Central memory CD8-positive, alpha-beta T cell (primary cell): ENCODE measurements around the gene AKNAD1.

Experiments
- ATAC-seq: fragments of 150-1000 bp; cut with Tn5 transposase; replicated peaks from 2 replicates; pipeline ENCODE4 v1.10.0; 2022; ENCODE audit warnings: mild to moderate bottlenecking, moderate FRiP score, moderate number of reproducible peaks; ENCODE audit not compliant: poor library complexity, severe bottlenecking; ENCODE audit errors: extremely low read depth
- DNase-seq, 2 donors: peaks; one replicate each; pipeline ENCODE4 v3.0.0; 2021; ENCODE audit warnings: low spot score in 2 of 2
- H3K27ac Mint-ChIP-seq: one replicate; pipeline ENCODE4 v1.8.0; 2022; ENCODE audit warnings: low read depth, mild to moderate bottlenecking, moderate library complexity, mixed read lengths
- H3K27me3 Mint-ChIP-seq: one replicate; pipeline ENCODE4 v1.8.0; 2022; ENCODE audit warnings: mixed read lengths
- H3K36me3 Mint-ChIP-seq: one replicate; pipeline ENCODE4 v1.8.0; 2022; ENCODE audit warnings: mild to moderate bottlenecking, moderate library complexity, mixed read lengths; ENCODE audit not compliant: insufficient read depth
- H3K4me1 Mint-ChIP-seq: one replicate; pipeline ENCODE4 v1.8.0; 2022; ENCODE audit warnings: mixed read lengths
- H3K4me3 Mint-ChIP-seq: one replicate; pipeline ENCODE4 v1.8.0; 2022; ENCODE audit warnings: mild to moderate bottlenecking, moderate library complexity, mixed read lengths
- H3K9me3 Mint-ChIP-seq: one replicate; pipeline ENCODE4 v1.8.0; 2022; ENCODE audit warnings: mixed read lengths

AKNAD1 gene

GRCh38 chr1:108832929-108833328 is 24.0 kb downstream of the AKNAD1 start:
- peaks cover 19% of the 10 kb centered on the region for H3K27me3 Mint-ChIP-seq
- ATAC-seq, result no peak
- no peaks in the 10 kb centered on the region for H3K36me3 Mint-ChIP-seq
- no peak overlapping the region for H3K4me3 Mint-ChIP-seq
- no peaks in the 10 kb centered on the region for H3K4me1 Mint-ChIP-seq
- no peak overlapping the region for H3K27ac Mint-ChIP-seq
- no peak for DNase-seq
- no peaks in the 10 kb centered on the region for H3K9me3 Mint-ChIP-seq

- ATAC-seq, result no peak
Observed at GRCh38 chr1:108831225-108831624, 25.7 kb downstream of the AKNAD1 start.

GRCh38 chr1:108830119-108831008 is 26.5 kb downstream of the AKNAD1 start:
- Mint-ChIP-seq H3K4me3 (no peak overlapping the region), H3K36me3 (no peaks in the 10 kb centered on the region), H3K4me1 (no peaks in the 10 kb centered on the region), H3K27me3 (peaks cover 8% of the 10 kb centered on the region), H3K27ac (no peak overlapping the region), H3K9me3 (no peaks in the 10 kb centered on the region)
- ATAC-seq (no peak), DNase-seq (no peak)

More at GRCh38 chr1:108831225-108831624, 25.7 kb downstream of the AKNAD1 start:
- H3K4me3 Mint-ChIP-seq, result no peak overlapping the region
- H3K27me3 Mint-ChIP-seq, result peaks cover 10% of the 10 kb centered on the region
- no peaks in the 10 kb centered on the region for H3K36me3 Mint-ChIP-seq
- H3K27ac Mint-ChIP-seq, result no peak overlapping the region
- H3K4me1 Mint-ChIP-seq, result no peaks in the 10 kb centered on the region
- H3K9me3 Mint-ChIP-seq, result no peaks in the 10 kb centered on the region
- no peak for DNase-seq

GRCh38 chr1:108829498-108829916 is 27.4 kb downstream of the AKNAD1 start:
- no peaks in the 10 kb centered on the region for H3K27me3 Mint-ChIP-seq
- no peaks in the 10 kb centered on the region for H3K36me3 Mint-ChIP-seq
- H3K9me3 Mint-ChIP-seq, result no peaks in the 10 kb centered on the region
- DNase-seq (no peak), ATAC-seq (no peak)
- no peak overlapping the region for H3K4me3 Mint-ChIP-seq
- H3K27ac Mint-ChIP-seq, result no peak overlapping the region
- no peaks in the 10 kb centered on the region for H3K4me1 Mint-ChIP-seq

GRCh38 chr1:108828074-108828961 is 28.6 kb downstream of the AKNAD1 start:
- H3K27ac Mint-ChIP-seq, result no peak overlapping the region
- DNase-seq (peak; percentile 44 to 60), ATAC-seq (peak; percentile 32)
- no peaks in the 10 kb centered on the region for H3K36me3 Mint-ChIP-seq
- no peaks in the 10 kb centered on the region for H3K9me3 Mint-ChIP-seq
- H3K4me3 Mint-ChIP-seq, result no peak overlapping the region
- no peaks in the 10 kb centered on the region for H3K4me1 Mint-ChIP-seq
- H3K27me3 Mint-ChIP-seq, result no peaks in the 10 kb centered on the region

GRCh38 chr1:108826081-108826635 is 30.7 kb downstream of the AKNAD1 start:
- ATAC-seq (no peak), DNase-seq (no peak)
- no peaks in the 10 kb centered on the region for H3K36me3 Mint-ChIP-seq
- H3K4me3 Mint-ChIP-seq, result no peak overlapping the region
- H3K9me3 Mint-ChIP-seq, result no peaks in the 10 kb centered on the region
- peaks cover 10% of the 10 kb centered on the region for H3K27me3 Mint-ChIP-seq
- H3K4me1 Mint-ChIP-seq, result no peaks in the 10 kb centered on the region
- H3K27ac Mint-ChIP-seq, result no peak overlapping the region

GRCh38 chr1:108824051-108824450 is 32.8 kb downstream of the AKNAD1 start:
- Mint-ChIP-seq H3K4me1 (no peaks in the 10 kb centered on the region), H3K27ac (no peak overlapping the region), H3K36me3 (no peaks in the 10 kb centered on the region), H3K27me3 (peaks cover 23% of the 10 kb centered on the region), H3K4me3 (no peak overlapping the region), H3K9me3 (no peaks in the 10 kb centered on the region)
- DNase-seq (no peak), ATAC-seq (no peak)

GRCh38 chr1:108823632-108824031 is 33.3 kb downstream of the AKNAD1 start:
- ATAC-seq, result no peak
- no peaks in the 10 kb centered on the region for H3K9me3 Mint-ChIP-seq
- peaks cover 24% of the 10 kb centered on the region for H3K27me3 Mint-ChIP-seq
- H3K4me3 Mint-ChIP-seq, result no peak overlapping the region
- no peak overlapping the region for H3K27ac Mint-ChIP-seq
- no peaks in the 10 kb centered on the region for H3K4me1 Mint-ChIP-seq
- no peaks in the 10 kb centered on the region for H3K36me3 Mint-ChIP-seq
- DNase-seq, result no peak

- ATAC-seq, result no peak
Observed at GRCh38 chr1:108819878-108820277, 37.0 kb downstream of the AKNAD1 start.

GRCh38 chr1:108817811-108818210 is 39.1 kb downstream of the AKNAD1 start:
- Mint-ChIP-seq H3K36me3 (no peaks in the 10 kb centered on the region), H3K27me3 (peaks cover 24% of the 10 kb centered on the region), H3K27ac (no peak overlapping the region), H3K9me3 (no peaks in the 10 kb centered on the region), H3K4me1 (no peaks in the 10 kb centered on the region), H3K4me3 (no peak overlapping the region)
- no peak for ATAC-seq
- DNase-seq, result no peak

More at GRCh38 chr1:108819878-108820277, 37.0 kb downstream of the AKNAD1 start:
- Mint-ChIP-seq H3K27me3 (peaks cover 24% of the 10 kb centered on the region), H3K4me3 (no peak overlapping the region), H3K36me3 (no peaks in the 10 kb centered on the region), H3K9me3 (no peaks in the 10 kb centered on the region), H3K4me1 (no peaks in the 10 kb centered on the region), H3K27ac (no peak overlapping the region)
- DNase-seq, result no peak

- H3K9me3 Mint-ChIP-seq, result no peaks in the 10 kb centered on the region
- no peak overlapping the region for H3K27ac Mint-ChIP-seq
- ATAC-seq (no peak), DNase-seq (no peak)
- H3K27me3 Mint-ChIP-seq, result peaks cover 22% of the 10 kb centered on the region
- no peaks in the 10 kb centered on the region for H3K36me3 Mint-ChIP-seq
- no peak overlapping the region for H3K4me3 Mint-ChIP-seq
- H3K4me1 Mint-ChIP-seq, result no peaks in the 10 kb centered on the region
Observed at GRCh38 chr1:108817016-108817415, 39.9 kb downstream of the AKNAD1 start.

- DNase-seq (no peak), ATAC-seq (no peak)
- Mint-ChIP-seq H3K36me3 (no peaks in the 10 kb centered on the region), H3K4me3 (no peak overlapping the region), H3K27ac (no peak overlapping the region), H3K27me3 (peaks cover 14% of the 10 kb centered on the region), H3K4me1 (no peaks in the 10 kb centered on the region), H3K9me3 (no peaks in the 10 kb centered on the region)
Observed at GRCh38 chr1:108816049-108816893, 40.6 kb downstream of the AKNAD1 start.
